Measurements from ENCODE around the gene SKIDA1. TPM values are rescaled to one million over a fixed set of nuclear protein-coding genes. Genes with fewer than 3 reads are reported as not detected.
A peak's percentile ranks its signal among the peaks of the same experiment; 100 is the strongest.

The SKIDA1 gene
- total RNA-seq, 1 experiment from 2014 or later, result 0.34 TPM

- Histone ChIP-seq H3K9ac (ENCODE audit: low read length) (no peak overlapping the region), H3K4me1 (ENCODE audit: control insufficient read depth in 1 of 2, insufficient read depth in 2 of 2, low read length in 2 of 2) (peaks cover 8 to 47% of the 10 kb centered on the region in 2 experiments), H3K4me3 (replicated peaks in 1 of 2; ENCODE audit: low read depth in 1 of 2, low read length in 2 of 2) (no peak overlapping the region), H3K4me2 (ENCODE audit: low read length) (no peak overlapping the region), H3K9me3 (ENCODE audit: control insufficient read depth in 1 of 2, insufficient read depth in 1 of 2, low read depth in 1 of 2, low read length in 2 of 2) (no peaks in the 10 kb centered on the region), H2AFZ (ENCODE audit: low read depth, low read length, poor library complexity, severe bottlenecking) (peak overlapping the region; percentile 51), H3K9me2 (ENCODE audit: insufficient read depth) (no peaks in the 10 kb centered on the region), H3K27ac (ENCODE audit: low read depth, low read length) (no peak overlapping the region), H3K27me3 (ENCODE audit: insufficient read depth, low read length) (no peaks in the 10 kb centered on the region), H3K79me2 (ENCODE audit: insufficient read depth, low read length) (no peaks in the 10 kb centered on the region), H3K36me3 (ENCODE audit: control insufficient read depth in 1 of 2, insufficient read depth in 2 of 2, low read length in 2 of 2) (no peaks in the 10 kb centered on the region), H4K20me1 (ENCODE audit: insufficient read depth) (no peaks in the 10 kb centered on the region)
- intact Hi-C loops (cut with micrococcal nuclease), result no loop called here
- ATAC-seq, result no peak
- no TSS peak for BruUV-seq (replicated peaks)
- no peak for DNase-seq (ENCODE audit: low read depth, low spot score)
- ChIA-PET RAD21 (ENCODE audit: low non-redundant PET in 1 of 2, low total read pairs in 2 of 2, uncharacterized antibody in 2 of 2, unreplicated experiment in 2 of 2) (interaction anchor here in 1 of 2 experiments (0.7 kb wide), 1 partner anchor 18 kb away, joined by 3 read pairs; no protein-coding TSS in a partner anchor), CTCF (no interaction called here), POLR2A (interaction anchor here (0.7 kb wide), 1 partner anchor 429 kb away, joined by 3 read pairs; no protein-coding TSS in a partner anchor)
- no peak for TF ChIP-seq JUND (IDR thresholded peaks at IDR 0.05)
These were observed 1.4 kb downstream of the SKIDA1 start for GRCh38 chr10:21524131-21524525.

GRCh38 chr10:21523557-21524008, 1.9 kb downstream of the SKIDA1 start:
- Histone ChIP-seq H3K9me3 (ENCODE audit: control insufficient read depth in 1 of 2, insufficient read depth in 1 of 2, low read depth in 1 of 2, low read length in 2 of 2) (no peaks in the 10 kb centered on the region), H3K79me2 (ENCODE audit: insufficient read depth, low read length) (no peaks in the 10 kb centered on the region), H3K9me2 (ENCODE audit: insufficient read depth) (no peaks in the 10 kb centered on the region), H3K27ac (ENCODE audit: low read depth, low read length) (no peak overlapping the region), H3K4me2 (ENCODE audit: low read length) (no peak overlapping the region), H2AFZ (ENCODE audit: low read depth, low read length, poor library complexity, severe bottlenecking) (peak overlapping the region; percentile 51), H3K4me1 (ENCODE audit: control insufficient read depth in 1 of 2, insufficient read depth in 2 of 2, low read length in 2 of 2) (peaks cover 9 to 48% of the 10 kb centered on the region in 2 experiments), H3K27me3 (ENCODE audit: insufficient read depth, low read length) (no peaks in the 10 kb centered on the region), H4K20me1 (ENCODE audit: insufficient read depth) (no peaks in the 10 kb centered on the region), H3K9ac (ENCODE audit: low read length) (no peak overlapping the region), H3K4me3 (replicated peaks in 1 of 2; ENCODE audit: low read depth in 1 of 2, low read length in 2 of 2) (no peak overlapping the region), H3K36me3 (ENCODE audit: control insufficient read depth in 1 of 2, insufficient read depth in 2 of 2, low read length in 2 of 2) (no peaks in the 10 kb centered on the region)
- no peak for ATAC-seq
- TF ChIP-seq FOSL1 (IDR thresholded peaks at IDR 0.05; ENCODE audit: low read depth) (no peak), POLR2A (IDR thresholded peaks at IDR 0.05; ENCODE audit: borderline replicate concordance, extremely low read depth, insufficient read depth, insufficient read length) (no peak), JUND (IDR thresholded peaks at IDR 0.05) (no peak), POLR2AphosphoS5 (IDR thresholded peaks at IDR 0.05; ENCODE audit: low read depth, low read length) (no peak), TCF7L2 (IDR thresholded peaks at IDR 0.05; ENCODE audit: borderline replicate concordance, extremely low read depth, insufficient read depth, insufficient read length) (no peak), SRF (IDR thresholded peaks at IDR 0.05; ENCODE audit: low read depth) (no peak), ZFX (IDR thresholded peaks at IDR 0.05) (no peak), ATF3 (IDR thresholded peaks at IDR 0.05) (no peak)
- TF ChIP-seq, protein P1, sequence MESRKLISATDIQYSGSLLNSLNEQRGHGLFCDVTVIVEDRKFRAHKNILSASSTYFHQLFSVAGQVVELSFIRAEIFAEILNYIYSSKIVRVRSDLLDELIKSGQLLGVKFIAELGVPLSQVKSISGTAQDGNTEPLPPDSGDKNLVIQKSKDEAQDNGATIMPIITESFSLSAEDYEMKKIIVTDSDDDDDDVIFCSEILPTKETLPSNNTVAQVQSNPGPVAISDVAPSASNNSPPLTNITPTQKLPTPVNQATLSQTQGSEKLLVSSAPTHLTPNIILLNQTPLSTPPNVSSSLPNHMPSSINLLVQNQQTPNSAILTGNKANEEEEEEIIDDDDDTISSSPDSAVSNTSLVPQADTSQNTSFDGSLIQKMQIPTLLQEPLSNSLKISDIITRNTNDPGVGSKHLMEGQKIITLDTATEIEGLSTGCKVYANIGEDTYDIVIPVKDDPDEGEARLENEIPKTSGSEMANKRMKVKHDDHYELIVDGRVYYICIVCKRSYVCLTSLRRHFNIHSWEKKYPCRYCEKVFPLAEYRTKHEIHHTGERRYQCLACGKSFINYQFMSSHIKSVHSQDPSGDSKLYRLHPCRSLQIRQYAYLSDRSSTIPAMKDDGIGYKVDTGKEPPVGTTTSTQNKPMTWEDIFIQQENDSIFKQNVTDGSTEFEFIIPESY (IDR thresholded peaks at IDR 0.05; ENCODE audit: extremely low read depth, insufficient replicate concordance, low read length), result no peak
- ChIA-PET RAD21 (ENCODE audit: low non-redundant PET in 1 of 2, low total read pairs in 2 of 2, uncharacterized antibody in 2 of 2, unreplicated experiment in 2 of 2) (no interaction called here), POLR2A (interaction anchor here (0.7 kb wide), 1 partner anchor 430 kb away, joined by 3 read pairs; no protein-coding TSS in a partner anchor), CTCF (no interaction called here)
- no peak for DNase-seq (ENCODE audit: low read depth, low spot score)
- intact Hi-C loops (cut with micrococcal nuclease), result no loop called here
- no TSS peak for BruUV-seq (replicated peaks)
